NOMO-1 (cell line): Measurements from ENCODE around the gene DSTYK.
"Not testable (repeated sequence)": the region's sequence is repeated elsewhere in the genome, so short reads cannot be mapped to it uniquely, and the experiment has no call there.

Source experiments
- DNase-seq, 2 experiments: peaks; one replicate each; lab custom pipeline; 2025; ENCODE audit not compliant: unreplicated experiment in 2 of 2; lab: John Stamatoyannopoulos, UW

Gene DSTYK

GRCh38 chr1:205243350-205244191 is 32.1 kb upstream of the DSTYK start:
- DNase-seq = peak in 1 of 2 experiments; percentile 3

DNA sequence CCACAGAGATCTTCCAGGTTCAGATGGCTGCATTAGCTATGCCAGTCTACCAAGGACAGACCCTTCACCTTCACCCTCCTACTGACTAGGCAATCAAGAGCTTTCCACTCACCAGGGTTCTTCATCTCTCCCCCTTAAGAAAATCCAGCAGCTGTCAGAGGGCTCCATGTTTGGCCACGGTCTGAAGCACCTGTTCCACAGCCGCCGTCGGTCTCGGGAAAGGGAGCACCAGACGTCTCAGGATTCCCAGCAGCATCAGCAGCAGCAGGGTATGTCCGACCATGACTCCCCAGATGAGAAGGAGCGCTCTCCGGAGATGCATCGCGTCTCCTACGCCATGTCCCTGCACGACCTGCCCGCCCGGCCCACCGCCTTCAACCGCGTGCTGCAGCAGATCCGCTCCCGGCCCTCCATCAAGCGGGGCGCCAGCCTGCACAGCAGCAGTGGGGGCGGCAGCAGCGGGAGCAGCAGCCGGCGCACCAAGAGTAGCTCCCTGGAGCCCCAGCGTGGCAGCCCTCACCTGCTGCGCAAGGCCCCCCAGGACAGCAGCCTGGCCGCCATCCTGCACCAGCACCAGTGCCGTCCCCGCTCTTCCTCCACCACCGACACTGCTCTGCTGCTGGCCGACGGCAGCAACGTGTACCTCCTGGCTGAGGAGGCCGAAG is 30.0 kb upstream of the DSTYK start:
- no peak for DNase-seq

- DNase-seq = no peak
Measured at GRCh38 chr1:205240569-205240968, 29.1 kb upstream of the DSTYK start.

- DNase-seq = no peak
Measured at GRCh38 chr1:205240118-205240517, 28.6 kb upstream of the DSTYK start.

- no peak for DNase-seq
Measured at GRCh38 chr1:205239078-205239477, 27.6 kb upstream of the DSTYK start.

GRCh38 chr1:205237526-205238484 is 26.3 kb upstream of the DSTYK start:
- peak; percentile 2 to 15 for DNase-seq

GRCh38 chr1:205236951-205237475 is 25.5 kb upstream of the DSTYK start:
- no peak for DNase-seq

GRCh38 chr1:205236526-205236925 is 25.0 kb upstream of the DSTYK start:
- no peak for DNase-seq

- no peak for DNase-seq
Measured at GRCh38 chr1:205235951-205236350, 24.4 kb upstream of the DSTYK start.

GRCh38 chr1:205233986-205234385 is 22.5 kb upstream of the DSTYK start:
- not testable (repeated sequence) for DNase-seq

DNA sequence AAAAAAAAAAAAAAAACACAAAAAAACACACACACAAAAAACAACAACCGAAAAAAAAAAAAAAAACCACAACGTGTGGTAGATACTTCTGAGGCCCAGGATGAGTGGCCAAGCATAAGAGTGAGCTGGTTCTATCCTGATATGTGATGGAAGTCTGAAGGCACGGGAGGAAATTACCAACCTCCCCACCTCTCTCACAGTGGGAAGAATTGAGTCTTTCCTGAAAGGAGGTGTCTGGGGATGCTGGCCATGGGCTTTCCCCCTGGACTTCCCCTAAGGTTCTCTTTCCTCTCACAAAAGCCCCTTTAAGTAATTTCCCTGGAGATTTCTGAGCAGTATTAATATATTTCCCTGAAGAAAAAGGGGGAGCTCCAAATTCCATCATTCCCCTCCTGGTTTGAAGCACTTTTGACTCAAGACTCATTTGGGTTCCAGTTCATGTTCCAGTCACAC is 21.5 kb upstream of the DSTYK start:
- DNase-seq = no peak

DNA sequence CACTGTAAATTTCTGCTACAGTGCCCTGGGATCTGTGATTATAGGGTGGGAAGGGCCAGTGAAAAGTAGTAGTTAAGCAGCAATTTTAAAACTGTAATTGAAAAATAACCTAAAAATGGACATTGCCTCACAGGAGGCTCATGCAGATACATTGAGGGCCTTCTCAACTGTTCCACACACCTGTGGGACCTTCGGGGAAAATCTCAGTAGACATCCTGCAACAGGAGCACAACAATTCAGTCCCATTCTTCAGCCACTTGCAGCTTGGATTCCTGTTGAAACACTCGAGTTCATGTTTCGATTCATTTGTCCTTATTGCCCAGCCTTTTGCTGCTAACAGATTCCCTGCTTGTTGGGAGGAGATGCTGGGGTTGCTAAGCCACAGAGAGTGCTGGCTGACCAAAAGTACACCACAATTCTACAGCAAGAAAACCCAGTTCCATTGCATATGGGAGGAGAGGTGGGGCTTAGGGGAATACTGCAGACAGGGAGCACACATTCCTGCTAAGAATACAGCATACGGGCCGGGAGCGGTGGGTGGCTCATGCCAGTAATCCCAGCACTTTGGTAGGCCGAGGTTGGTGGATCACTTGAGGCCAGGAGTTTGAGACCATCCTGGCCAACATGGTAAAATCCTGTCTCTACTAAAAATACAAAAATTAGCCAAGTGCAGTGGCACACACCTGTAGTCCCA is 20.8 kb upstream of the DSTYK start:
- no peak for DNase-seq

- no peak for DNase-seq
Measured at GRCh38 chr1:205230982-205231381, 19.5 kb upstream of the DSTYK start.

DNA sequence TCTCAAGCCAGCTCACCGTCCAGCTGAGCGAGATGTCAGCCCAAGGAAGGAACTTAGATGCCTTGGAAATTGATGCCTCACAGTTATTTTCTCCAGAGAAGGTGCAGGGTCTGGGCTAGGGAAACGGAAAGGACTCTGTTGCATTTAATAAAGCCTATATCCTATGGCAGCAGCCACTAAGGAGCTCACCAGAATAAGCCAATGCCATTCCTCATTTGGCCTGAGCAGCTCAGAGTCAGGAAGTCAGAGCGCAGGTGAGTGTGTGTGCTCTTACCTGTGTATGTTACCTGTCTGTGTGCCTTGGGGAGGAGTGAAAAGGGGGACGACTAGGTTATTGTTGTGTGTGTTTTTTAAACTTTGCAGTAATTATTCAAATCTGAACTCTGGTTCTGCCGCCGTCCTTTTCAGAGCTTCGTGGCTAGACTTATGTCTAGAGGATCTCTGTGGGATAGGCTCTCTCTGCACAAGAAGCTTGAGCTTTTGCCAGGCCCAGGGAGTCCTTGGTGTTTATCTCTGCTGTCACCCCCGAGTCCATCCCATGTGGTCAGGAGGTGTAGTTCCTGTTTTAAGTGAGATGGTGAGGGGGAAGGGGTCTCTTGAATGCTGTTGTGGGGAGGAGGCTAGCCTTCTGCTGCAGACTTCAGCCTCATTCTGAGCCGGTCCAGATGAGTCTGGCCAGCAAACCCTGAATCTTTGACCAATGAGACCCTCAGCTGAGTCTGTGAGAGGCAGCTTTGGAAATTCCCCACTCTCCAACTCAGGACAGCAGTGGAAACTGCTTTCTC is 18.6 kb upstream of the DSTYK start:
- no peak for DNase-seq

DNA sequence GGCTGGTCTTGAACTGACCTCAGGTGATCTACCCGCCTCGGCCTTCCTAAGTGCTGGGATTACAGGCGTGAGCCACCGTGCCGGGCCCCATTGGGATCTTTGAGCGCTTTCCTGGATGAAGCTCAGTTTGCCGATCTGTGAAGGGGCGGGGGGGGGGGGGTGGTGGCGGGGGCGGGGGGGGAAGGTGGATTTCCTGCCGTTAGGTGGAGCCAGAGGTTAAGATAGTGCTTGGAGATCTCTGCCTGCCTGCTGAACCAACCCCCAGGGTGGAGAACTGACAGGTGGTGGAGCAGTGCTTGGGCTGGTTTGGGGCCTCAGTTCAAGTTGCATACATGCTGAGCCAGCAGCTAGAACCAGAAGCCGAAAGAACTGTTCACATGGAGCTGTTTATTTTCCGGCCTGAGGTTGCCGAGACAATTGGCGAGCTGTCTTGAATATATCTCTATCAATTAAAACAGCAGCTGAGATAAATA is 17.9 kb upstream of the DSTYK start:
- peak; percentile 49 to 61 for DNase-seq

- no peak for DNase-seq
Measured at GRCh38 chr1:205228093-205228521, 16.6 kb upstream of the DSTYK start.

DNA sequence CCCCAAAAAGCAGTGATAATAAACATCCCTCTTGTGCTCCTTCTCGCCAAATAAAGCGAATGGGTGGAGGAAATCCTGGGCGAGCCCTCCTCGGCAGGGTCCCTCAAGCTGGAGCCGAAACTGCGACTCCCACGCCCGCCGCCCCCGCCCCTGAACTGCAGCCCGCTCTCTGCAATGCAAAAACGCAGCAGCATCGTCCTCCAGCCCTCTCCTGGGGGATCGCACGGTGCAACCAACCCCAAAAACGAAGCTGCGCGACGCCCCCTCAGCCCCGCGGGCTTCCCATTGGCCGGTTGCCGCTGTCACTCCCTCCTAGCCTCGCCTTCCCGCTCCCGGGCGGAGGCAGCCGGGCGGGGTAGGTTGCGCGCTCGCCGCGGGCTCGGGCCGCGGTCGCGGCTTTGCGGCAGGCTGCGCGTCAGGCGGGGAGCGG is 16.1 kb upstream of the DSTYK start, which contains the start of gene TMCC2:
TMCC2 (plus strand) TSS at position 363 of the 430 bp plus-strand sequence. CDS start 619 bp downstream, outside the sequence.
- peak; percentile 84 to 86 for DNase-seq

DNA sequence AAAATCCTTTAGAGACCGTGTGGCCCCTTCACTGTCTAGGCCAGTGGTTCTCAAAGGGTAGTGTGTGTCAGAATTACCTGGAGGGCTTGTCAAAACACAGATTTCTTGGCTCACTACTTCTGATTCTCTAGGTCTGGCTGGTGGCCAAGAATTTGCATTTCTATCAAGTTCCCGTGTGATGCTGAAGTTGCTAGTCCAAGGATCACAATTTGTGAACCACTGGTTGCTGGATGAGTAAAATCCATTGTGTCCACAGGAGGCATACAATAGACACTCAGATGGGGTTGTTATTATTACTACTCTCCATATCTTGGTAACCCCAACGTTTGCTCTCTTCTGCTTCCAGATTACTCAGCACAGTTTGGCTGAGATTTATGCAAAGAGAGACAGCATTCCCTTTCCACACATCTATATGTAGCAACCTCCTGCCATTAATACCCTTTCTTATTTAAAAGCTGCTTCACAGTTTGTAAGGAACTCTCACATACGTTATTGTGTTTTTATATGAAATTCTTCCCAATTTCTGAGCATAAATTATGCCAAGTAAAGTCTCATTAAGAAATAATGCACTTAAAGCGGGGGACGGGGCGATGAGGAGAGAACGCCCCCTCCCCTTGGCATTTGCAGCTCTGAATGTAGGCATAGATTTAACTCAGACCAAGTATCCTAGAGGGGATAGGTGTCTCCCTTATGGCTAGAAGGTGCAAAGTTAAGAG is 15.5 kb upstream of the DSTYK start:
- no peak for DNase-seq
